Gastrocnemius medialis (tissue), 4 donors: ENCODE results near the gene CRB2. TPM values are rescaled to one million over a fixed set of nuclear protein-coding genes. Genes with fewer than 3 reads are reported as not detected.

Experiments
- ATAC-seq, 2 donors: fragments of 150-250 bp; one replicate each; pipeline ENCODE4 v1.9.1; 2016
- DNase-seq, 2 donors: peaks; one replicate each; pipeline ENCODE4 v3.0.0-alpha.2; 2019
- H3K27ac ChIP-seq, 4 donors: fragments of 200-600 bp; sonication (generic); 1 replicate in 1 of 4; 2 replicates in 3 of 4; pipeline ENCODE4 v1.5.1; 2016 to 2018; ENCODE audit warnings: mild to moderate bottlenecking in 2 of 4, moderate library complexity in 1 of 4
- H3K27me3 ChIP-seq, 3 donors: fragments of 200-600 bp; sonication (generic) in 2 of 3; 1 replicate in 1 of 3; 2 replicates in 2 of 3; pipeline versions ENCODE4 v1.5.1 to v1.6.0; 2016 to 2019; ENCODE audit warnings: mild to moderate bottlenecking in 1 of 3, moderate library complexity in 1 of 3
- H3K36me3 ChIP-seq, 2 donors: fragments of 200-600 bp; sonication (generic) in 1 of 2; one replicate each; pipeline ENCODE4 v1.5.1; 2017 to 2018
- H3K4me1 ChIP-seq, 2 donors: fragments of 200-600 bp; sonication (generic) in 1 of 2; one replicate each; pipeline ENCODE4 v1.5.1; 2016 to 2017; ENCODE audit warnings: mild to moderate bottlenecking in 2 of 2
- H3K4me3 ChIP-seq, 4 donors: fragments of 200-600 bp; sonication (generic) in 3 of 4; 1 replicate in 1 of 4; 2 replicates in 3 of 4; pipeline ENCODE4 v1.5.1; 2016 to 2019; ENCODE audit warnings: mild to moderate bottlenecking in 2 of 4
- H3K9me3 ChIP-seq, 3 donors: fragments of 200-600 bp; sonication (generic) in 2 of 3; 1 replicate in 1 of 3; 2 replicates in 2 of 3; pipeline ENCODE4 v1.5.1; 2016 to 2019
- POLR2A ChIP-seq, 2 donors: fragments of 450-650 bp; IDR thresholded peaks; one replicate each; pipeline ENCODE4 v1.6.1; 2017; ENCODE audit warnings: antibody characterized with exemption in 2 of 2, mild to moderate bottlenecking in 2 of 2, moderate library complexity in 2 of 2
- in situ Hi-C, 4 donors: fragments of 200-750 bp; cut with MboI; loops; one replicate each; pipeline versions ENCODE4 v1.15.0 to v1.8.0; 2017; ENCODE audit warnings: low sequenced_read_pairs in 4 of 4
- intact Hi-C: fragments of 100-400 bp; cut with DNase I; formaldehyde crosslinking; loops from one replicate; pipeline ENCODE4 v1.15.1; 2023; ENCODE audit warnings: low total_unique reads
- total RNA-seq, 4 donors: library from RNA; depleted of rRNA; stranded (reverse); fragments of >200 nt; gene quantifications; one replicate each; pipeline versions ENCODE4 v1.1.0 to v1.2.3, GENCODE V29; 2016
- TF ChIP-seq, protein P1 (sequence below), 5 experiments: fragments of 450-650 bp in 3 of 5; fragments of 200-600 bp in 2 of 5; sonication (generic) in 2 of 5; IDR thresholded peaks in 4 of 5; conservative IDR thresholded peaks in 1 of 5; 1 replicate in 4 of 5; 2 replicates in 1 of 5; pipeline ENCODE4 v1.5.1; 2016 to 2019; ENCODE audit warnings: antibody characterized with exemption in 5 of 5, mild to moderate bottlenecking in 3 of 5, moderate library complexity in 3 of 5

The CRB2 gene
- total RNA-seq, 4 donors from 2014 or later = not detected

DNA sequence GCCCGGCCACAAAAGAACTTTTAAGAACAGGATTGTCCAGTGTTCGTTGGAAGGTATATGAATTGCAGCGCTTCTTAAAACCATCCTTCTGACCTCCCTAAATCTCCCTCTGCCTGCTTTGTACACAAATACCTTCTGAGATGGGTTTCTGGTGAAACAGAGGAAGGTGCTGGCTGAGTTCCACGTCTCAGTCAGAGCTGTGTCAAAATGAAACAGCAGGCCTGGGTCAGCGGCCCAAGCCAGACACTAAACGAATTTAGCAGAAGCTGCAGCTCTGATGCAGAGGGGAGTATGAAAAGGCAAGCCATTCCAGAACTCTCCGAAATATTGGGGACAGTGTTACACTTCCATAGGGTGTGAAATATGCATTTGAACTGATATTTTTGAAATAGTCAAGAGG, 37.8 kb upstream of the CRB2 start:
- Histone ChIP-seq H3K9me3 (no peaks in the 10 kb centered on the region), H3K27ac (peak overlapping the region in 1 of 4 donors; percentile 18), H3K4me3 (no peak overlapping the region), H3K4me1 (peaks cover 7 to 10% of the 10 kb centered on the region in 2 donors), H3K36me3 (no peaks in the 10 kb centered on the region), H3K27me3 (no peaks in the 10 kb centered on the region)
- DNase-seq (no peak), ATAC-seq (no peak)
- TF ChIP-seq, protein P1, sequence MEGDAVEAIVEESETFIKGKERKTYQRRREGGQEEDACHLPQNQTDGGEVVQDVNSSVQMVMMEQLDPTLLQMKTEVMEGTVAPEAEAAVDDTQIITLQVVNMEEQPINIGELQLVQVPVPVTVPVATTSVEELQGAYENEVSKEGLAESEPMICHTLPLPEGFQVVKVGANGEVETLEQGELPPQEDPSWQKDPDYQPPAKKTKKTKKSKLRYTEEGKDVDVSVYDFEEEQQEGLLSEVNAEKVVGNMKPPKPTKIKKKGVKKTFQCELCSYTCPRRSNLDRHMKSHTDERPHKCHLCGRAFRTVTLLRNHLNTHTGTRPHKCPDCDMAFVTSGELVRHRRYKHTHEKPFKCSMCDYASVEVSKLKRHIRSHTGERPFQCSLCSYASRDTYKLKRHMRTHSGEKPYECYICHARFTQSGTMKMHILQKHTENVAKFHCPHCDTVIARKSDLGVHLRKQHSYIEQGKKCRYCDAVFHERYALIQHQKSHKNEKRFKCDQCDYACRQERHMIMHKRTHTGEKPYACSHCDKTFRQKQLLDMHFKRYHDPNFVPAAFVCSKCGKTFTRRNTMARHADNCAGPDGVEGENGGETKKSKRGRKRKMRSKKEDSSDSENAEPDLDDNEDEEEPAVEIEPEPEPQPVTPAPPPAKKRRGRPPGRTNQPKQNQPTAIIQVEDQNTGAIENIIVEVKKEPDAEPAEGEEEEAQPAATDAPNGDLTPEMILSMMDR (IDR thresholded peaks at IDR 0.05 in 4 of 5, conservative IDR thresholded peaks at IDR 0.05 in 1 of 5) = no peak
- no peak for TF ChIP-seq POLR2A (IDR thresholded peaks at IDR 0.05)
- in situ Hi-C loops (no loop called here), intact Hi-C loops (no loop called here)

DNA sequence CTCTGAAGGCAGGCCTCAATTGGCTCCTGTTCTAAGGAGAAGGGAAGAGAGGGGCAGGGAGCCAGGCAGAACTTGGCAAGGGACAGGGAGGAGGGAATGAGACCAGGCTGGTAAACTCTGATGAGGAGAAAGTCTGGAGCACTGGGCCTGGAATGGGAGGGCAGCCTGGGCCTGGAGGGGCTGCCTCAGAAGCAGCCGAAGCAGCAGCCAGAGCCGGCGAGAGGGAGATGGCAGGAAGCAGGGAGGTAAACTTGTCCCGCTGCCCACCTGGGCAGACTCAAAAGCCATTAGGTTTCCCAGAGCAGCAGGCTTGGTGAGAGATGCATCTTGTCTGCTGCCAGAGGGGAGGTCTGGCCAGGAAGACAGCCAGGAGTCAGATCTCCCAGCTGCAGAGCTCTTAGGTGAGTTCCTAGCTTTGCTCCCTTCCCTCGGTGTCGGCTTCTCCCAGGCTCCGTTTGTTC, 37.0 kb upstream of the CRB2 start:
- H3K36me3 ChIP-seq = no peaks in the 10 kb centered on the region
- no peak for DNase-seq
- H3K27me3 ChIP-seq = no peaks in the 10 kb centered on the region
- intact Hi-C loops = no loop called here
- TF ChIP-seq, protein P1 (IDR thresholded peaks at IDR 0.05 in 4 of 5, conservative IDR thresholded peaks at IDR 0.05 in 1 of 5) = no peak
- TF ChIP-seq POLR2A (IDR thresholded peaks at IDR 0.05) = no peak
- no peak for ATAC-seq
- no peaks in the 10 kb centered on the region for H3K9me3 ChIP-seq
- no peak overlapping the region for H3K4me3 ChIP-seq
- H3K27ac ChIP-seq = no peak overlapping the region
- H3K4me1 ChIP-seq = peaks cover 8 to 13% of the 10 kb centered on the region in 2 donors
- in situ Hi-C loops = no loop called here

DNA sequence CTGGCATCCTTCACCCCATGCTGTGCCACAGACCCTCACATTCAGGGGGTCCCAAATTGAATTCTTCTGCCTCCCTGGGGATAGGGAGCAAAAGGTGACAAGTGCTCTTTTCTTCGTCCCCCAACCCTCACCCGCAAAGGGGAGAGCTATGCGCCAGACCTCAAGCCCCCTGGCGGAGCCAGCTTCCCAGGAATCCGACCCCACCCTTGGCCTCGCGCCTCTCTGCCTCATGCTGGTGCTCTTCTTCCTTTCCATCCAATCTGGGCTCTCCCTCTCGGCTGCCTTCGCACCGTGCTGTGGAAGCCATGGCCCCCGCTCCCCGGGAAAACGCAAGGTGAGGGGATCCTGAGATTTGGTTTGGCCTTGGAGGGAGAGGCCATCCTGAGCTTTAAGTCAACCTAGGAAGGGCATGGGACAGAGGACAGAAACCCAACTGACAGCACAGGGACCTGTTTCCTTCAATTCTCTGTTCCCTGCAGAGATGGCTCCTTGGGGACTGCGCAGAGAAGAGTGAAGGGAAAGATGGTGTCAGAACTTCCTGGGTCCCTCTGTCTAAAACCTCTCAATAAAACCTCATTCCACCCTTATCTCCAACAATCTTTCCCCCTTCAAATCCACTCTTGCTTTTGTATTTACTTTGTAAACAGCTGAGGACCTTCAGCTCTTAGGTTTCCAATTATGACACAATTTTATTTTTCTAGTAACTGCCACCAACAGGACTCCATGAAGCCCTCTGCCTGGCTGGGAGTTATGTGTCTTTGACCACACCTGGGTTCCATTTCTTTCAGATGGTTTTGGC, 36.3 kb upstream of the CRB2 start:
- H3K27ac ChIP-seq = no peak overlapping the region
- H3K4me3 ChIP-seq = no peak overlapping the region
- H3K36me3 ChIP-seq = no peaks in the 10 kb centered on the region
- DNase-seq (no peak), ATAC-seq (no peak)
- intact Hi-C loops = no loop called here
- H3K9me3 ChIP-seq = no peaks in the 10 kb centered on the region
- in situ Hi-C loops = no loop called here
- H3K27me3 ChIP-seq = no peaks in the 10 kb centered on the region
- H3K4me1 ChIP-seq = peaks cover 8 to 13% of the 10 kb centered on the region in 2 donors
- TF ChIP-seq POLR2A (IDR thresholded peaks at IDR 0.05) = no peak
- TF ChIP-seq, protein P1 (IDR thresholded peaks at IDR 0.05 in 4 of 5, conservative IDR thresholded peaks at IDR 0.05 in 1 of 5) = no peak

DNA sequence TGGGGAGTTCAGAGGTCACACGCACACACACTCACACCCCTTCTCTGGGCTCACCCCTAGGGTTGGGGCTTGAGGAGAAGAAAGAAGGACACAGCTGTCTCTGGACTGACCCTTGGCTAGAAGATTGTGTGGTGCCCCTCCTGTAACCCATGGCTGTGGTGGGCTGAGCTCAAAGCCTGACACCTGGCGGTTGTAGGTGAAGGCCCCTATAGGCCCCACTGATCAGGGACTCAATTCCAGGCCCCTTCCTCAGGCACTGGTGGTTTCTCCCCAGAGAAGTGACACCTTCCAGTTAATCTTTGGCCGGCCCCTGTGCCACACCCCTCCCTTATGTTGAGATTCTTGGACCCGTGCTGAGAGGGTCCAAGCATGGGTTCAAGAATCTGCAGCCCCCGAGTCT, 35.2 kb upstream of the CRB2 start:
- Histone ChIP-seq H3K4me3 (no peak overlapping the region), H3K4me1 (peaks cover 8 to 13% of the 10 kb centered on the region in 2 donors), H3K9me3 (no peaks in the 10 kb centered on the region), H3K27me3 (no peaks in the 10 kb centered on the region), H3K27ac (no peak overlapping the region), H3K36me3 (no peaks in the 10 kb centered on the region)
- DNase-seq = no peak
- in situ Hi-C loops (no loop called here), intact Hi-C loops (no loop called here)
- no peak for ATAC-seq
- TF ChIP-seq, protein P1 (IDR thresholded peaks at IDR 0.05 in 4 of 5, conservative IDR thresholded peaks at IDR 0.05 in 1 of 5) = no peak
- TF ChIP-seq POLR2A (IDR thresholded peaks at IDR 0.05) = no peak
